Esophagus muscularis mucosa (tissue), 4 donors: ENCODE measurements around the gene TMEM250. TPM values are rescaled to one million over a fixed set of nuclear protein-coding genes. Genes with fewer than 3 reads are reported as not detected.
A peak's percentile ranks its signal among the peaks of the same experiment; 100 is the strongest.

ENCODE experiments used
- DNase-seq: peaks from one replicate; pipeline ENCODE4 v3.0.0-alpha.2; 2017; ENCODE audit errors: extremely low spot score
- H3K27ac ChIP-seq, 4 donors: fragments of 200-600 bp; sonication (generic); replicated peaks in 1 of 4; 1 replicate in 3 of 4; 2 replicates in 1 of 4; pipeline ENCODE4 v1.5.1; 2016 to 2019; ENCODE audit warnings: mild to moderate bottlenecking in 1 of 4
- H3K27me3 ChIP-seq, 4 donors: fragments of 200-600 bp; sonication (generic); one replicate each; pipeline versions ENCODE4 v1.5.1 to v1.6.0; 2016 to 2019
- H3K36me3 ChIP-seq, 4 donors: fragments of 200-600 bp; sonication (generic); one replicate each; pipeline ENCODE4 v1.5.1; 2016 to 2019
- H3K4me1 ChIP-seq, 4 donors: fragments of 200-600 bp; sonication (generic); one replicate each; pipeline ENCODE4 v1.5.1; 2016 to 2019
- H3K4me3 ChIP-seq, 4 donors: fragments of 200-600 bp; sonication (generic); 1 replicate in 2 of 4; 2 replicates in 2 of 4; pipeline ENCODE4 v1.5.1; 2016 to 2019; ENCODE audit warnings: mild to moderate bottlenecking in 4 of 4, moderate library complexity in 1 of 4
- H3K9me3 ChIP-seq, 4 donors: fragments of 200-600 bp; sonication (generic); 1 replicate in 3 of 4; 2 replicates in 1 of 4; pipeline ENCODE4 v1.5.1; 2016 to 2019
- CTCF ChIP-seq, 3 experiments: fragments of 200-600 bp in 2 of 3; fragments of 450-650 bp in 1 of 3; sonication (generic) in 2 of 3; IDR thresholded peaks; one replicate each; pipeline ENCODE4 v1.5.1; 2017 to 2019; ENCODE audit warnings: antibody characterized with exemption in 3 of 3, mild to moderate bottlenecking in 2 of 3, moderate library complexity in 1 of 3
- EP300 ChIP-seq: sonication (generic); formaldehyde crosslinking; IDR thresholded peaks from one replicate; pipeline ENCODE4 v1.6.1; 2017; ENCODE audit warnings: antibody characterized with exemption
- POLR2A ChIP-seq: fragments of 450-650 bp; IDR thresholded peaks from one replicate; pipeline ENCODE4 v1.6.1; 2017; ENCODE audit warnings: antibody characterized with exemption, moderate library complexity, mild to moderate bottlenecking, low read depth
- POLR2AphosphoS5 ChIP-seq, 2 donors: sonication (generic); formaldehyde crosslinking; IDR thresholded peaks; one replicate each; pipeline ENCODE4 v1.6.1; 2017; ENCODE audit warnings: antibody characterized with exemption in 2 of 2
- WGBS: methylation state at CpG from one replicate; pipeline ENCODE4 v1.1.5; 2018; 5-methylcytosine and 5-hydroxymethylcytosine counted together
- intact Hi-C: fragments of 100-400 bp; cut with DNase I; formaldehyde crosslinking; loops from one replicate; pipeline ENCODE4 v1.15.1; 2023
- total RNA-seq, 4 donors: library from RNA; depleted of rRNA; stranded (reverse); fragments of >200 nt; gene quantifications; one replicate each; pipeline versions ENCODE4 v1.1.0 to v1.2.1, GENCODE V29; 2016

The TMEM250 gene
- total RNA-seq, 4 donors from 2014 or later, result 33.6 to 77.6 (median 59.4) TPM

GRCh38 chr9:136119061-136119882, 597 bp upstream of the TMEM250 start:
- peak overlapping the region; percentile 76 to 91 (median 88) for H3K4me3 ChIP-seq
- H3K27me3 ChIP-seq, result peaks cover 0 to 12% (median 0%) of the 10 kb centered on the region in 4 donors
- DNase-seq, result no peak
- H3K27ac ChIP-seq, result peak overlapping the region; percentile 93 to 100 (median 96)
- no peaks in the 10 kb centered on the region for H3K9me3 ChIP-seq
- 5% methylated on average over 17 of the region's 64 CpGs for WGBS
- intact Hi-C loops, result loop anchor here (10.0 kb wide), 1 partner anchor 124 kb away; no protein-coding TSS in a partner anchor
- peaks cover 16 to 28% (median 21%) of the 10 kb centered on the region in 4 donors for H3K36me3 ChIP-seq
- H3K4me1 ChIP-seq, result peaks cover 31 to 57% (median 47%) of the 10 kb centered on the region in 4 donors
- TF ChIP-seq POLR2AphosphoS5 (IDR thresholded peaks at IDR 0.05) (no peak), POLR2A (peak; percentile 69), CTCF (IDR thresholded peaks at IDR 0.05) (peak in 1 of 3 experiments; percentile 15), EP300 (no peak)

GRCh38 chr9:136117916-136118319, 757 bp downstream of the TMEM250 start:
- H3K9me3 ChIP-seq, result no peaks in the 10 kb centered on the region
- peaks cover 16 to 36% (median 24%) of the 10 kb centered on the region in 4 donors for H3K36me3 ChIP-seq
- TF ChIP-seq CTCF (IDR thresholded peaks at IDR 0.05) (no peak), POLR2AphosphoS5 (IDR thresholded peaks at IDR 0.05) (peak in 1 of 2 donors; percentile 12)
- H3K4me1 ChIP-seq, result peaks cover 27 to 53% (median 42%) of the 10 kb centered on the region in 4 donors
- 0% methylated on average over 6 of the region's 36 CpGs for WGBS
- H3K27me3 ChIP-seq, result no peaks in the 10 kb centered on the region
- peak overlapping the region; percentile 76 to 91 (median 88) for H3K4me3 ChIP-seq
- peak overlapping the region; percentile 93 to 100 (median 96) for H3K27ac ChIP-seq
- intact Hi-C loops, result loop anchor here (10.0 kb wide), 1 partner anchor 123 kb away; no protein-coding TSS in a partner anchor
- DNase-seq, result no peak

GRCh38 chr9:136117291-136117915, 1.3 kb downstream of the TMEM250 start:
- Histone ChIP-seq H3K9me3 (no peaks in the 10 kb centered on the region), H3K4me1 (peaks cover 22 to 48% (median 37%) of the 10 kb centered on the region in 4 donors), H3K36me3 (peaks cover 16 to 36% (median 24%) of the 10 kb centered on the region in 4 donors), H3K27me3 (no peaks in the 10 kb centered on the region), H3K4me3 (peak overlapping the region; percentile 76 to 91 (median 88)), H3K27ac (peak overlapping the region; percentile 93 to 100 (median 96))
- DNase-seq, result no peak
- TF ChIP-seq EP300 (no peak), POLR2A (no peak), POLR2AphosphoS5 (IDR thresholded peaks at IDR 0.05) (no peak), CTCF (IDR thresholded peaks at IDR 0.05) (no peak)
- intact Hi-C loops, result loop anchor here (10.0 kb wide), 1 partner anchor 123 kb away; no protein-coding TSS in a partner anchor
- WGBS, result 59% methylated on average over 16 of the region's 23 CpGs

- TF ChIP-seq POLR2A, result no peak
- no peak for TF ChIP-seq EP300
- TF ChIP-seq CTCF (IDR thresholded peaks at IDR 0.05), result no peak
- no peak for TF ChIP-seq POLR2AphosphoS5 (IDR thresholded peaks at IDR 0.05)
- Histone ChIP-seq H3K27me3 (no peaks in the 10 kb centered on the region), H3K9me3 (no peaks in the 10 kb centered on the region), H3K36me3 (peaks cover 16 to 36% (median 24%) of the 10 kb centered on the region in 4 donors), H3K27ac (peak overlapping the region; percentile 93 to 100 (median 96)), H3K4me3 (no peak overlapping the region), H3K4me1 (peaks cover 22 to 47% (median 36%) of the 10 kb centered on the region in 4 donors)
- no peak for DNase-seq
- 94% methylated on average over 58 of the region's 69 CpGs for WGBS
- intact Hi-C loops, result loop anchor here (10.0 kb wide), 1 partner anchor 122 kb away; no protein-coding TSS in a partner anchor
Measured at GRCh38 chr9:136116360-136117098, 2.1 kb downstream of the TMEM250 start.
